Liver (tissue), 3 donors: ENCODE data around the gene DYNLT1.

Experiments
- CTCF ChIP-seq: fragments of 150-350 bp; IDR thresholded peaks from 2 replicates; pipeline ENCODE4 v1.5.1; 2017; ENCODE audit warnings: improper control_type of control experiment, low read depth, low read length; ENCODE audit not compliant: missing input control
- EGR1 ChIP-seq, 2 donors: IDR thresholded peaks; 2 replicates each; pipeline ENCODE4 v1.6.1; 2016 to 2018; ENCODE audit warnings: antibody characterized with exemption in 2 of 2, low read depth in 2 of 2
- GABPA ChIP-seq, 2 donors: IDR thresholded peaks in 1 of 2; conservative IDR thresholded peaks in 1 of 2; 2 replicates each; pipeline ENCODE4 v1.6.1; 2016; ENCODE audit warnings: antibody characterized with exemption in 2 of 2, mild to moderate bottlenecking in 1 of 2, moderate library complexity in 1 of 2
- HNF4G ChIP-seq: IDR thresholded peaks from 2 replicates; pipeline ENCODE4 v1.6.1; 2016; ENCODE audit warnings: antibody characterized with exemption
- JUND ChIP-seq, 2 donors: IDR thresholded peaks; 2 replicates each; pipeline ENCODE4 v1.6.1; 2016; ENCODE audit warnings: antibody characterized with exemption in 2 of 2
- MAX ChIP-seq: IDR thresholded peaks from 2 replicates; pipeline ENCODE4 v1.6.1; 2016; ENCODE audit warnings: antibody characterized with exemption
- RAD21 ChIP-seq, 2 donors: IDR thresholded peaks; 2 replicates each; pipeline ENCODE4 v1.6.1; 2016; ENCODE audit warnings: antibody characterized with exemption in 2 of 2, mild to moderate bottlenecking in 2 of 2
- RXRA ChIP-seq, 2 donors: IDR thresholded peaks; 2 replicates each; pipeline ENCODE4 v1.6.1; 2017 to 2018; ENCODE audit warnings: antibody characterized with exemption in 2 of 2, mild to moderate bottlenecking in 1 of 2
- SP1 ChIP-seq: IDR thresholded peaks from 2 replicates; pipeline ENCODE4 v1.6.1; 2018; ENCODE audit warnings: antibody characterized with exemption, mild to moderate bottlenecking
- donor health status: healthy.
- donor health status: healthy.

- TF ChIP-seq MAX (no peak), CTCF (no peak), HNF4G (no peak), SP1 (peak; percentile 42), JUND (IDR thresholded peaks at IDR 0.05) (no peak), RAD21 (IDR thresholded peaks at IDR 0.05) (no peak), RXRA (IDR thresholded peaks at IDR 0.05) (no peak), EGR1 (IDR thresholded peaks at IDR 0.05; ENCODE audit: low read depth in 2 of 2) (no peak), GABPA (IDR thresholded peaks at IDR 0.05 in 1 of 2, conservative IDR thresholded peaks at IDR 0.05 in 1 of 2) (no peak)
Observed at GRCh38 chr6:158653577-158654354, 9.2 kb upstream of the DYNLT1 start.
